ENCODE data around the gene CRELD2. TPM values are rescaled to one million over a fixed set of nuclear protein-coding genes. Genes with fewer than 3 reads are reported as not detected.
A peak's percentile ranks its signal among the peaks of the same experiment; 100 is the strongest.

The CRELD2 gene
- total and polyA plus RNA-seq, 7 donors, result 8.8 to 14.1 (median 11.6) TPM

GRCh38 chr22:49955581-49956417, 37.4 kb downstream of the CRELD2 start:
- H3K27ac ChIP-seq, result peak overlapping the region; percentile 89
- no peaks in the 10 kb centered on the region for H3K27me3 ChIP-seq (ENCODE audit: insufficient read depth in 3 of 3, low read length in 2 of 3)
- DNase-seq (peak; percentile 14 to 43), ATAC-seq (no peak)
- peaks cover 40% of the 10 kb centered on the region for H3K4me1 ChIP-seq
- H3K4me3 ChIP-seq, result no peak overlapping the region
- no peaks in the 10 kb centered on the region for H3K36me3 ChIP-seq (ENCODE audit: insufficient read depth in 1 of 2, low read depth in 1 of 2)
- no peaks in the 10 kb centered on the region for H3K9me3 ChIP-seq
- intact Hi-C loops (cut with DNase I), result no loop called here
- WGBS, 3 donors, result 79 to 91% (median 82%) methylated on average over 22 of the region's 22 CpGs
- no peak for TF ChIP-seq CTCF (IDR thresholded peaks at IDR 0.05)

GRCh38 chr22:49956418-49956770, 38.0 kb downstream of the CRELD2 start:
- TF ChIP-seq CTCF (IDR thresholded peaks at IDR 0.05), result no peak
- H3K9me3 ChIP-seq, result no peaks in the 10 kb centered on the region
- H3K4me3 ChIP-seq, result no peak overlapping the region
- H3K36me3 ChIP-seq (ENCODE audit: insufficient read depth in 1 of 2, low read depth in 1 of 2), result no peaks in the 10 kb centered on the region
- ATAC-seq (no peak), DNase-seq (peak; percentile 33 to 58)
- H3K27me3 ChIP-seq (ENCODE audit: insufficient read depth in 3 of 3, low read length in 2 of 3), result no peaks in the 10 kb centered on the region
- WGBS, 3 donors, result 72 to 76% (median 75%) methylated on average over 15 of the region's 15 CpGs
- H3K27ac ChIP-seq, result no peak overlapping the region
- peaks cover 40% of the 10 kb centered on the region for H3K4me1 ChIP-seq
- intact Hi-C loops (cut with DNase I), result no loop called here

GRCh38 chr22:49956914-49957825, 38.7 kb downstream of the CRELD2 start:
- 87 to 91% (median 90%) methylated on average over 20 of the region's 20 CpGs for WGBS, 3 donors
- Histone ChIP-seq H3K4me1 (peaks cover 40% of the 10 kb centered on the region), H3K27me3 (ENCODE audit: insufficient read depth in 3 of 3, low read length in 2 of 3) (no peaks in the 10 kb centered on the region), H3K4me3 (no peak overlapping the region), H3K36me3 (ENCODE audit: insufficient read depth in 1 of 2, low read depth in 1 of 2) (no peaks in the 10 kb centered on the region), H3K9me3 (no peaks in the 10 kb centered on the region), H3K27ac (no peak overlapping the region)
- TF ChIP-seq CTCF (IDR thresholded peaks at IDR 0.05), result no peak
- ATAC-seq (no peak), DNase-seq (peak; percentile 13 to 42)
- intact Hi-C loops (cut with DNase I), result no loop called here

GRCh38 chr22:49957826-49958365, 39.5 kb downstream of the CRELD2 start:
- Histone ChIP-seq H3K4me3 (no peak overlapping the region), H3K27me3 (ENCODE audit: insufficient read depth in 3 of 3, low read length in 2 of 3) (no peaks in the 10 kb centered on the region), H3K9me3 (no peaks in the 10 kb centered on the region), H3K27ac (no peak overlapping the region), H3K4me1 (peaks cover 39% of the 10 kb centered on the region), H3K36me3 (ENCODE audit: insufficient read depth in 1 of 2, low read depth in 1 of 2) (peaks cover under 1 to 4% of the 10 kb centered on the region in 2 donors)
- intact Hi-C loops (cut with DNase I), result no loop called here
- TF ChIP-seq CTCF (IDR thresholded peaks at IDR 0.05), result no peak
- DNase-seq (peak; percentile 13 to 42), ATAC-seq (no peak)
- 86 to 91% (median 89%) methylated on average over 12 of the region's 12 CpGs for WGBS, 3 donors

Measured in psoas muscle (tissue), 8 donors.